BJ (cell line): ENCODE data around the gene ACAA1. TPM values are rescaled to one million over a fixed set of nuclear protein-coding genes. Genes with fewer than 3 reads are reported as not detected.
"Not testable (repeated sequence)": the region's sequence is repeated elsewhere in the genome, so short reads cannot be mapped to it uniquely, and the experiment has no call there.

ENCODE experiments used
- CTCF ChIA-PET: fragments of 350-600 bp; formaldehyde crosslinking; extraction: SDS; loops from one replicate; lab custom pipeline; 2021; ENCODE audit warnings: antibody characterized with exemption, inconsistent platforms; lab: Yijun Ruan, JAX
- POLR2A ChIA-PET: fragments of 300-600 bp; sonication (Branson Sonifier 250); formaldehyde crosslinking; extraction: SDS; loops from one replicate; lab custom pipeline; 2021; ENCODE audit warnings: antibody characterized with exemption; lab: Charles Lee
- DNase-seq: peaks from one replicate; pipeline ENCODE4 v3.0.0-alpha.2; 2011; ENCODE audit warnings: low read depth
- H3K27me3 ChIP-seq: 2 replicates; pipeline ENCODE4 v1.6.0; 2011; ENCODE audit warnings: low read length; ENCODE audit not compliant: control insufficient read depth, insufficient read depth
- H3K36me3 ChIP-seq: 2 replicates; pipeline ENCODE4 v1.5.1; 2011; ENCODE audit warnings: low read length; ENCODE audit not compliant: control insufficient read depth, insufficient read depth
- H3K4me3 ChIP-seq: 2 replicates; pipeline ENCODE4 v1.5.1; 2011; ENCODE audit warnings: low read depth, mild to moderate bottlenecking, control low read depth, low read length
- polyA plus RNA-seq: library from polyadenylated mRNA; depleted of rRNA; stranded (reverse); fragments of >200 nt; gene quantifications from 2 replicates; pipeline ENCODE4 v1.2.3, GENCODE V29; 2011; rRNA removed
- small RNA-seq: library from RNA; depleted of rRNA; stranded (forward); fragments of <200 nt; gene quantifications from one replicate; pipeline ENCODE3, GENCODE V24; 2012; ENCODE audit warnings: low replicate concordance, low read depth; ENCODE audit not compliant: insufficient read length
- TF ChIP-seq, protein P1 (sequence below): IDR thresholded peaks from 2 replicates; pipeline ENCODE4 v1.5.1; 2011; ENCODE audit warnings: low read depth, mild to moderate bottlenecking, control low read depth, inconsistent platforms, low read length, moderate library complexity; ENCODE audit not compliant: insufficient read depth

ACAA1 gene
- polyA plus RNA-seq, 1 experiment: 81.8 TPM

DNA sequence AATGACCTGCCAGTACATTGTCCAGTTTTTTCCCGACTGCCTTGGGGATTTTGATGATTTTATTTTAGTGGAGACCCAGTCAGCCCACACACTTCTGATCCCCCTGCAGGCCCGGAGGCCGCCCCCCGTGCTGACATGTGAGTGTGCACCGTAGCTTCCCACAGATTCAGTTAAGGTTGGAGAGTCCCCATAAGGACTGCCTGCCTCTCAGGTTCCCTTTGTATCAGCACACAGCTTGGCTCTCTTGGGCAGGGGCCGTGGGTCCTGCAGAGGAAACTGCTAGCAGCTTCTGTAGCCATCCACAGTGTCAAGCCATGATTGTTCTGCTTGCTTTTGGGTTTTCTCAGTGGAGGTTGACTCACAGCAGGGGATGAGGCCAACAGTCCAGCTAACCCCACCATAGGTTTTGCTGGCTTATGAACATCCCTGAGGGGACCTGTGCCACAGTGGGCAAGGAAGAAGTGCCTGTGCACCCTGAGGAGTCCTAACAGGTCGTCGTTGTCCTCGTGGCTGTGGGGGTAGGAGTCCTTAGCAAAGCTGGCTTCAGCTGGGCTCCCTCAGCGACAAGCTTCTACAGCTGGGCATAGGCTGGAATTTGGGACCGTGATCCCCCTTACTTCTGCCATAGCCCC lies 51.5 kb downstream of the ACAA1 start:
- TF ChIP-seq, protein P1, sequence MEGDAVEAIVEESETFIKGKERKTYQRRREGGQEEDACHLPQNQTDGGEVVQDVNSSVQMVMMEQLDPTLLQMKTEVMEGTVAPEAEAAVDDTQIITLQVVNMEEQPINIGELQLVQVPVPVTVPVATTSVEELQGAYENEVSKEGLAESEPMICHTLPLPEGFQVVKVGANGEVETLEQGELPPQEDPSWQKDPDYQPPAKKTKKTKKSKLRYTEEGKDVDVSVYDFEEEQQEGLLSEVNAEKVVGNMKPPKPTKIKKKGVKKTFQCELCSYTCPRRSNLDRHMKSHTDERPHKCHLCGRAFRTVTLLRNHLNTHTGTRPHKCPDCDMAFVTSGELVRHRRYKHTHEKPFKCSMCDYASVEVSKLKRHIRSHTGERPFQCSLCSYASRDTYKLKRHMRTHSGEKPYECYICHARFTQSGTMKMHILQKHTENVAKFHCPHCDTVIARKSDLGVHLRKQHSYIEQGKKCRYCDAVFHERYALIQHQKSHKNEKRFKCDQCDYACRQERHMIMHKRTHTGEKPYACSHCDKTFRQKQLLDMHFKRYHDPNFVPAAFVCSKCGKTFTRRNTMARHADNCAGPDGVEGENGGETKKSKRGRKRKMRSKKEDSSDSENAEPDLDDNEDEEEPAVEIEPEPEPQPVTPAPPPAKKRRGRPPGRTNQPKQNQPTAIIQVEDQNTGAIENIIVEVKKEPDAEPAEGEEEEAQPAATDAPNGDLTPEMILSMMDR: no peak
- Histone ChIP-seq H3K36me3 (no peaks in the 10 kb centered on the region), H3K4me3 (no peak overlapping the region), H3K27me3 (no peaks in the 10 kb centered on the region; the same call in 1 of the 2 replicates)
- no peak for DNase-seq
- ChIA-PET CTCF (no interaction called here), POLR2A (no interaction called here)

DNA sequence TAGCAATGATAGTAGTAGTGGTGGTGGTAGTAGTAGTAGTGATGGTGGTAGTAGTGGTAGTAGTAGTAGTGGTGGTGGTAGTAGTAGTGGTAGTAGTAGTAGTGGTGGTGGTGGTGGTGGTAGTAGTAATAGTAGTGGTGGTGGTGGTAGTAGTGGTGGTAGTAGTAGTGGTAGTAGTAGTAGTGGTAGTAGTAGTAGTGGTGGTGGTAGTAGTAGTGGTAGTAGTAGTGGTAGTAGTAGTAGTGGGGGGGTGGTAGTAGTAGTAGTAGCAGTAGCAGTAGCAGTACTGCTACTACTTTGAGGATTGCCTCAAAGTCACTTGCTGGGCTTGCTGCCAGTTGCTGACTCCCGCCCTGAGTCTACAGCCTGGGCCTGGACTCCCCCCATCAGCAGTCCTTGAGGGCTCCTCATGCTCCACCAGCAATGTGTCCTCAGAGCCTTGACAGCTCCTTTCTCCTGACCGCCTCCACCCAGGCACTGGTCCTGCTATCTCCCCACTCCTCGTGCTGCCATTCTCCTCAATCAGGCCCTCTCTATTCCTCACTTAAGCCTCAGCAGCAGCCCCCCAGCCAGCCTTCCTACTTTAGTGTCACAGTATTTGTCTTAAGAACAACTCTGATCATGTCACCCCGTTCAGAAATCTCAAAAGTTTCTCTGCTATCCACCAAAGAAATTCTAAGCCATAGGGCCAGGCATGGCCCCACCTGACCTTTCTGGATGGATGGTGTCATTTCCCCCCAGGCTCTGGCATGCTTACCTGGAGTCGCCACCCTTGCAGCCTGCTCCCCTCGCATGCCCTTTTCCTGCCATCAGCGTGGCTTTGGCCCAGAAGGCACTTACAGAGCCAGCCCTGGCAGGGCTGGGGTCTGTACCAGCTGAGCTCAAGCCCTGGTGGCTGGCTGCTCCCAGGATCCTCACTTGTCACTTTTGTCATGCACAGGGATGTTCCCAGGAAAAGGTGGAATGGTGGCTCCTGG lies 52.3 kb downstream of the ACAA1 start:
- CTCF ChIA-PET: no interaction called here
- Histone ChIP-seq H3K27me3 (no peaks in the 10 kb centered on the region; the same call in 1 of the 2 replicates), H3K36me3 (no peaks in the 10 kb centered on the region), H3K4me3 (no peak overlapping the region)
- DNase-seq: no peak
- POLR2A ChIA-PET: no interaction called here
- TF ChIP-seq, protein P1: no peak

DNA sequence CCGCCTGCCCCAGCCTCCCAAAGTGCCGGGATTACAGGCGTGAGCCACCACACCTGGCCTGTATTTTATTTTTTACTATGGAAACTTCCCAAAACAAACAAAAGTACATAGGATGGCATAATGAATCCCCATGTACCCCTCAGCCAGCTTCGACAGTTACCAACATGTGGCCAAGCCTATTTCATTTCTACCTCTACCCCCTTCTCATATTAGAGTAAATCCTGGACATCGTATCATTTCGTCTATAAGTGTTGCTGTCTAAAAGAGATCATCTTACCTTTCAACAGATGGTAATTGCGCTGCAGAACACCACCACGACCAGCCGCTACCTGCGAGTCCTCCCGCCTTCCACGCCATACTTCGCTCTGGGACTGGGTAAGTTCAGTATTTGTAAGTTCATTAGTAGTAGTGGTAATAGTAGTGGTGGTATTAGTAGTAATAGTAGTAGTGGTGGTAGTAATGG lies 53.0 kb downstream of the ACAA1 start:
- CTCF ChIA-PET: no interaction called here
- TF ChIP-seq, protein P1: no peak
- Histone ChIP-seq H3K27me3 (no peaks in the 10 kb centered on the region), H3K4me3 (no peak overlapping the region), H3K36me3 (no peaks in the 10 kb centered on the region)
- no peak for DNase-seq
- POLR2A ChIA-PET: no interaction called here

DNA sequence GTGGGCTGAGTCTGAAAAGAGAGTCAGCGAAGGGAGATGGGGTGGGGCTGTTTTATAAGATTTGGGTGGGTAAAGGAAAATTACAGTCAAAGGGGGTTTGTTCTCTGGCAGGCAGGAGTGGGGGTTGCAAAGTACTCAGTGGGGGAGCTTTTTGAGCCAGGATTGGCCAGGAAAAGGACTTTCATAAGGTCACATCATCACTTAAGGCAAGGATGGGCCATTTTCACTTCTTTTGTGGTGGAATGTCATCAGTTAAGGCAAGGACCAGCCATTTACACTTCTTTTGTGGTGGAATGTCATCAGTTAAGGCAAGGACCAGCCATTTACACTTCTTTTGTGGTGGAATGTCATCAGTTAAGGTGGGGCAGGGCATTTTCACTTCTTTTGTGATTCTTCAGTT lies 53.7 kb downstream of the ACAA1 start:
- DNase-seq, H3K4me3 ChIP-seq, POLR2A ChIA-PET, H3K27me3 ChIP-seq, H3K36me3 ChIP-seq, CTCF ChIA-PET: not testable (repeated sequence)

DNA sequence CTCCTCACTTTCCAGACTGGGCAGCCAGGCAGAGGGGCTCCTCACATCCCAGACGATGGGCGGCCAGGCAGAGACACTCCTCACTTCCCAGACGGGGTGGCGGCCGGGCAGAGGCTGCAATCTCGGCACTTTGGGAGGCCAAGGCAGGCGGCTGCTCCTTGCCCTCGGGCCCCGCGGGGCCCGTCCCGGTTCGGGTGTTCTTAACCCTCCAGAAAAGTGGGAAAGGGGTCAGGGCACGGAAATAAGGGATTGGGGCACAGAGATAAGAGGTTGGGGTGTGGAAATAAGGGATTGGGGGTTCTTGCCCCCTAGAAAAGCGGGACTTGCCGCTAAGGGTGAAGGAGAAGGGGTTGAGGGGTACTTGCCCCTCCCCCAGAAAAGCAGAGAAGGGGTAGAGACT lies 54.6 kb downstream of the ACAA1 start:
- CTCF ChIA-PET, POLR2A ChIA-PET, H3K4me3 ChIP-seq, DNase-seq, H3K36me3 ChIP-seq, H3K27me3 ChIP-seq: not testable (repeated sequence)

DNA sequence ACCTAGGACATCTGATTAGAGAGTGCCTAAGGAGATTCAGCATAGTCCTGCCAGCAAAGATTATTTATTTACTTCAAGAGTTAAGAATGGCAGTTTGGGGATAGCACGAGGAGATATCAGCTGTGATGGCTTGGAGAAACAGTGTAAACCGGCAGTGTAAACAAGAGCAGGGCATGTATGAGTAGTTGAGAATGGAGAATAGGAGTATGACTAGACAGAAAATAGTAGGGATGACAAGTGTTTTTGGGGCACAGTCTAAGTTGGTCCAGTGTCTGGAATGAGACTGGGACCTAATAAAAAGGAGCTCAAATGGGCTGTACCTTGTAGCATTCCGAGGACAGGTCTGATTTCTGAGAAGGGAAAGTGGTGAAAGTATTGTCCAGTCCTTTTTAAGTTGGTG lies 59.9 kb downstream of the ACAA1 start:
- H3K36me3 ChIP-seq, DNase-seq, H3K4me3 ChIP-seq, POLR2A ChIA-PET, H3K27me3 ChIP-seq, CTCF ChIA-PET: not testable (repeated sequence)

Small RNA genes within 50 kb of the gene (small RNA-seq; reads per million reads assigned to genes)
- not detected for gene RF00019

Other genes with a start within 250 kb of the ACAA1 start
- 4.9 and 8.8 TPM in 2 replicates for gene VILL, start 146.3 kb downstream of the ACAA1 start, polyA plus RNA-seq
- 7.6 and 12.3 TPM in 2 replicates for gene PLCD1, start 107.5 kb downstream of the ACAA1 start, polyA plus RNA-seq
- gene DLEC1, start 97.9 kb downstream of the ACAA1 start, polyA plus RNA-seq: 0.02 and 0.06 TPM in 2 replicates
- 28.4 and 45.6 TPM in 2 replicates for gene MYD88, start 1.5 kb upstream of the ACAA1 start, polyA plus RNA-seq
- 27.6 and 43.6 TPM in 2 replicates for gene OXSR1, start 28.4 kb upstream of the ACAA1 start, polyA plus RNA-seq
- gene SLC22A13, start 128.7 kb upstream of the ACAA1 start, polyA plus RNA-seq: 0.13 and 0.15 TPM in 2 replicates
- 0.15 and 0.33 TPM in 2 replicates for gene SLC22A14, start 145.2 kb upstream of the ACAA1 start, polyA plus RNA-seq
- gene XYLB, start 209.7 kb upstream of the ACAA1 start, polyA plus RNA-seq: 3.0 and 3.2 TPM in 2 replicates